HEK293 (cell line): ENCODE measurements around the gene ZNF326.
"Not testable (repeated sequence)": the region's sequence is repeated elsewhere in the genome, so short reads cannot be mapped to it uniquely, and the experiment has no call there.

Source experiments
- CTCF ChIA-PET: fragments of 350-600 bp; formaldehyde crosslinking; extraction: SDS; loops from one replicate; lab custom pipeline; 2021; ENCODE audit warnings: antibody characterized with exemption; lab: Yijun Ruan, JAX
- POLR2A ChIA-PET: fragments of 300-600 bp; formaldehyde crosslinking; extraction: SDS; loops from one replicate; lab custom pipeline; 2020; ENCODE audit warnings: antibody characterized with exemption, inconsistent platforms; lab: Yijun Ruan, JAX
- H3K27ac ChIP-seq: fragments of 200-500 bp; sonication (Bioruptor generic); 2 replicates; pipeline ENCODE4 v1.5.1; 2014; ENCODE audit warnings: low read depth, low read length, control low read depth, inconsistent platforms; ENCODE audit errors: extremely low read depth
- H3K36me3 ChIP-seq, 2 experiments: fragments of 200-500 bp in 1 of 2; sonication (Bioruptor generic) in 1 of 2; 1 replicate in 1 of 2; 2 replicates in 1 of 2; pipeline ENCODE4 v1.5.1; 2014 to 2017; ENCODE audit warnings: inconsistent platforms in 2 of 2, low read length in 2 of 2; ENCODE audit not compliant: control insufficient read depth in 2 of 2, insufficient read depth in 1 of 2
- H3K4me1 ChIP-seq: fragments of 200-500 bp; sonication (Bioruptor generic); 2 replicates; pipeline ENCODE4 v1.5.1; 2014; ENCODE audit warnings: mild to moderate bottlenecking, low read length, inconsistent platforms; ENCODE audit not compliant: control insufficient read depth, insufficient read depth
- H3K4me3 ChIP-seq: 2 replicates; pipeline ENCODE4 v1.5.1; 2011; ENCODE audit warnings: low read depth, mild to moderate bottlenecking, control low read depth, low read length, moderate library complexity
- H3K9me3 ChIP-seq: fragments of 200-500 bp; sonication (Bioruptor generic); 2 replicates; pipeline ENCODE4 v1.5.1; 2014; ENCODE audit warnings: low read depth, low read length, inconsistent platforms; ENCODE audit not compliant: control insufficient read depth, insufficient read depth
- KLF1 ChIP-seq: fragments of 450-650 bp; formaldehyde crosslinking; IDR thresholded peaks from 2 replicates; pipeline ENCODE4 v1.5.1; 2016; ENCODE audit warnings: missing biosample characterization, missing genetic modification characterization
- OSR2 ChIP-seq: fragments of 450-650 bp; formaldehyde crosslinking; IDR thresholded peaks from 2 replicates; pipeline ENCODE4 v1.5.1; 2016; ENCODE audit warnings: missing biosample characterization, missing genetic modification characterization
- PRDM10 ChIP-seq: fragments of 450-650 bp; formaldehyde crosslinking; IDR thresholded peaks from 2 replicates; pipeline ENCODE4 v1.5.1; 2016; ENCODE audit warnings: missing biosample characterization, missing genetic modification characterization
- PRDM6 ChIP-seq: fragments of 450-650 bp; formaldehyde crosslinking; IDR thresholded peaks from 2 replicates; pipeline ENCODE4 v1.5.1; 2017; ENCODE audit warnings: missing biosample characterization, missing genetic modification characterization
- SALL2 ChIP-seq: fragments of 450-650 bp; formaldehyde crosslinking; IDR thresholded peaks from 2 replicates; pipeline ENCODE4 v1.5.0; 2017; ENCODE audit warnings: missing biosample characterization, mild to moderate bottlenecking, missing genetic modification characterization, borderline replicate concordance
- SCRT1 ChIP-seq: fragments of 450-650 bp; formaldehyde crosslinking; IDR thresholded peaks from 2 replicates; pipeline ENCODE4 v1.5.1; 2016; ENCODE audit warnings: missing biosample characterization, missing genetic modification characterization, borderline replicate concordance
- ZNF112 ChIP-seq: fragments of 450-650 bp; formaldehyde crosslinking; IDR thresholded peaks from 2 replicates; pipeline ENCODE4 v1.5.0; 2017; ENCODE audit warnings: missing biosample characterization, missing genetic modification characterization
- ZNF114 ChIP-seq: fragments of 450-650 bp; formaldehyde crosslinking; IDR thresholded peaks from 2 replicates; pipeline ENCODE4 v1.5.0; 2017; ENCODE audit warnings: missing biosample characterization, missing genetic modification characterization
- ZNF274 ChIP-seq, 2 experiments: fragments of 200-500 bp in 1 of 2; fragments of 450-650 bp in 1 of 2; sonication (Bioruptor generic) in 1 of 2; formaldehyde crosslinking in 1 of 2; IDR thresholded peaks; 2 replicates each; pipeline versions ENCODE4 v1.5.1 to v1.6.1; 2014 to 2016; ENCODE audit warnings: borderline replicate concordance in 1 of 2, inconsistent platforms in 1 of 2, low read length in 1 of 2, missing biosample characterization in 1 of 2, missing genetic modification characterization in 1 of 2
- ZNF624 ChIP-seq: fragments of 450-650 bp; formaldehyde crosslinking; IDR thresholded peaks from 2 replicates; pipeline ENCODE4 v1.5.1; 2017; ENCODE audit warnings: missing biosample characterization, missing genetic modification characterization
- ZNF776 ChIP-seq: fragments of 450-650 bp; formaldehyde crosslinking; IDR thresholded peaks from 2 replicates; pipeline ENCODE4 v1.5.0; 2017; ENCODE audit warnings: missing biosample characterization, missing genetic modification characterization, borderline replicate concordance
- ZNF830 ChIP-seq: fragments of 450-650 bp; IDR thresholded peaks from 2 replicates; pipeline ENCODE4 v1.5.0; 2018; ENCODE audit warnings: missing biosample characterization, missing genetic modification characterization, low read depth, mild to moderate bottlenecking, moderate library complexity
- ZSCAN16 ChIP-seq: fragments of 450-650 bp; formaldehyde crosslinking; IDR thresholded peaks from 2 replicates; pipeline ENCODE4 v1.5.1; 2016; ENCODE audit warnings: missing biosample characterization, missing genetic modification characterization
- TF ChIP-seq, protein P1 (sequence below): fragments of 450-650 bp; formaldehyde crosslinking; IDR thresholded peaks from 2 replicates; pipeline ENCODE4 v1.5.1; 2016; ENCODE audit warnings: missing biosample characterization, missing genetic modification characterization
- TF ChIP-seq, protein P2 (sequence below): fragments of 450-650 bp; formaldehyde crosslinking; IDR thresholded peaks from 2 replicates; pipeline ENCODE4 v1.5.1; 2016; ENCODE audit warnings: missing biosample characterization, missing genetic modification characterization
- TF ChIP-seq, protein P3 (sequence below): fragments of 450-650 bp; formaldehyde crosslinking; conservative IDR thresholded peaks from 2 replicates; pipeline ENCODE4 v1.5.1; 2016; ENCODE audit warnings: low read depth, missing biosample characterization, missing genetic modification characterization

The ZNF326 gene

DNA sequence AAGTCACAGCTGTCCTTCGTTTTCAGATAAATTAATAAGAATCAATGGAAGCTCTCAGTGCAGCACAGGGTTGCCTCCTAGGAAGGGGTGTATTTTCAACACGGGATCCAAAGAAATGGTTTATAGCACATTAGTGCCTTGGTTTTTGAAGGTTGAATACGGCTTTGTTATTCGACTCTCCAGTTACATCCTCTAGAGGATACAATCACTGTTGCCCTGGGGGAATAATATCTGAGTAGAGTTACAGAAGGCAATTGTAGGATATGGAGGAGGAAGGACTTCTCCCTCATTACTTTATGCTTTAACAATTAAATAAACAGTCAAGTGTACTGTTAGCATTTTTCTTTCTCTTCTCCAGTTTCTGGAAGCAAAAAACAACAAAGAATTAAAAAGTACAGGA, 14.3 kb upstream of the ZNF326 start (continued):
- TF ChIP-seq, protein P1, sequence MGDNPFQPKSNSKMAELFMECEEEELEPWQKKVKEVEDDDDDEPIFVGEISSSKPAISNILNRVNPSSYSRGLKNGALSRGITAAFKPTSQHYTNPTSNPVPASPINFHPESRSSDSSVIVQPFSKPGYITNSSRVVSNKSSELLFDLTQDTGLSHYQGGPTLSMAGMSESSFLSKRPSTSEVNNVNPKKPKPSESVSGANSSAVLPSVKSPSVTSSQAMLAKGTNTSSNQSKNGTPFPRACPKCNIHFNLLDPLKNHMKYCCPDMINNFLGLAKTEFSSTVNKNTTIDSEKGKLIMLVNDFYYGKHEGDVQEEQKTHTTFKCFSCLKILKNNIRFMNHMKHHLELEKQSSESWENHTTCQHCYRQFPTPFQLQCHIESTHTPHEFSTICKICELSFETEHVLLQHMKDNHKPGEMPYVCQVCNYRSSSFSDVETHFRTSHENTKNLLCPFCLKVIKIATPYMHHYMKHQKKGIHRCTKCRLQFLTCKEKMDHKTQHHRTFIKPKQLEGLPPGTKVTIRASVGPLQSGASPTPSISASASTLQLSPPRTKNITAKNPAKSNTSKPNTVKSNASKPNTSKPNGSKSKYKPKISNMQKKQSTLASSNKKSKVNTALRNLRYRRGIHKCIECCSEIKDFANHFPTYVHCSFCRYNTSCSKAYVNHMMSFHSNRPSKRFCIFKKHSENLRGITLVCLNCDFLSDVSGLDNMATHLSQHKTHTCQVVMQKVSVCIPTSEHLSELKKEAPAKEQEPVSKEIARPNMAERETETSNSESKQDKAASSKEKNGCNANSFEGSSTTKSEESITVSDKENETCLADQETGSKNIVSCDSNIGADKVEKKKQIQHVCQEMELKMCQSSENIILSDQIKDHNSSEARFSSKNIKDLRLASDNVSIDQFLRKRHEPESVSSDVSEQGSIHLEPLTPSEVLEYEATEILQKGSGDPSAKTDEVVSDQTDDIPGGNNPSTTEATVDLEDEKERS = no peak
- TF ChIP-seq PRDM10 (tag by site-specific recombination) = 0 out of 2 replicates have a peak, but pooled peaks have one; percentile 10
- no peak for TF ChIP-seq ZNF830
- TF ChIP-seq ZNF112 (tag by site-specific recombination) = no peak
- no peak for TF ChIP-seq ZNF776
- no peak for TF ChIP-seq SALL2 (tag by site-specific recombination)
- TF ChIP-seq OSR2 (tag by site-specific recombination) = peak; percentile 76
- TF ChIP-seq ZNF624 = no peak
- no peak for TF ChIP-seq KLF1 (tag by site-specific recombination)
- no peak for TF ChIP-seq ZNF274 (IDR thresholded peaks at IDR 0.05; ENCODE audit: low read length)
- TF ChIP-seq ZNF274 (tag by site-specific recombination; IDR thresholded peaks at IDR 0.05; ENCODE audit: borderline replicate concordance) = no peak
- peak; percentile 80 for TF ChIP-seq PRDM6
- TF ChIP-seq ZSCAN16 (tag by site-specific recombination) = no peak
- TF ChIP-seq, protein P2, sequence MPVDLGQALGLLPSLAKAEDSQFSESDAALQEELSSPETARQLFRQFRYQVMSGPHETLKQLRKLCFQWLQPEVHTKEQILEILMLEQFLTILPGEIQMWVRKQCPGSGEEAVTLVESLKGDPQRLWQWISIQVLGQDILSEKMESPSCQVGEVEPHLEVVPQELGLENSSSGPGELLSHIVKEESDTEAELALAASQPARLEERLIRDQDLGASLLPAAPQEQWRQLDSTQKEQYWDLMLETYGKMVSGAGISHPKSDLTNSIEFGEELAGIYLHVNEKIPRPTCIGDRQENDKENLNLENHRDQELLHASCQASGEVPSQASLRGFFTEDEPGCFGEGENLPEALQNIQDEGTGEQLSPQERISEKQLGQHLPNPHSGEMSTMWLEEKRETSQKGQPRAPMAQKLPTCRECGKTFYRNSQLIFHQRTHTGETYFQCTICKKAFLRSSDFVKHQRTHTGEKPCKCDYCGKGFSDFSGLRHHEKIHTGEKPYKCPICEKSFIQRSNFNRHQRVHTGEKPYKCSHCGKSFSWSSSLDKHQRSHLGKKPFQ = no peak
- no peak for TF ChIP-seq ZNF114 (tag by site-specific recombination)
- no peak for TF ChIP-seq SCRT1 (tag by site-specific recombination)
- TF ChIP-seq, protein P3, sequence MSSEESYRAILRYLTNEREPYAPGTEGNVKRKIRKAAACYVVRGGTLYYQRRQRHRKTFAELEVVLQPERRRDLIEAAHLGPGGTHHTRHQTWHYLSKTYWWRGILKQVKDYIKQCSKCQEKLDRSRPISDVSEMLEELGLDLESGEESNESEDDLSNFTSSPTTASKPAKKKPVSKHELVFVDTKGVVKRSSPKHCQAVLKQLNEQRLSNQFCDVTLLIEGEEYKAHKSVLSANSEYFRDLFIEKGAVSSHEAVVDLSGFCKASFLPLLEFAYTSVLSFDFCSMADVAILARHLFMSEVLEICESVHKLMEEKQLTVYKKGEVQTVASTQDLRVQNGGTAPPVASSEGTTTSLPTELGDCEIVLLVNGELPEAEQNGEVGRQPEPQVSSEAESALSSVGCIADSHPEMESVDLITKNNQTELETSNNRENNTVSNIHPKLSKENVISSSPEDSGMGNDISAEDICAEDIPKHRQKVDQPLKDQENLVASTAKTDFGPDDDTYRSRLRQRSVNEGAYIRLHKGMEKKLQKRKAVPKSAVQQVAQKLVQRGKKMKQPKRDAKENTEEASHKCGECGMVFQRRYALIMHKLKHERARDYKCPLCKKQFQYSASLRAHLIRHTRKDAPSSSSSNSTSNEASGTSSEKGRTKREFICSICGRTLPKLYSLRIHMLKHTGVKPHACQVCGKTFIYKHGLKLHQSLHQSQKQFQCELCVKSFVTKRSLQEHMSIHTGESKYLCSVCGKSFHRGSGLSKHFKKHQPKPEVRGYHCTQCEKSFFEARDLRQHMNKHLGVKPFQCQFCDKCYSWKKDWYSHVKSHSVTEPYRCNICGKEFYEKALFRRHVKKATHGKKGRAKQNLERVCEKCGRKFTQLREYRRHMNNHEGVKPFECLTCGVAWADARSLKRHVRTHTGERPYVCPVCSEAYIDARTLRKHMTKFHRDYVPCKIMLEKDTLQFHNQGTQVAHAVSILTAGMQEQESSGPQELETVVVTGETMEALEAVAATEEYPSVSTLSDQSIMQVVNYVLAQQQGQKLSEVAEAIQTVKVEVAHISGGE (tag by site-specific recombination) = no peak

DNA sequence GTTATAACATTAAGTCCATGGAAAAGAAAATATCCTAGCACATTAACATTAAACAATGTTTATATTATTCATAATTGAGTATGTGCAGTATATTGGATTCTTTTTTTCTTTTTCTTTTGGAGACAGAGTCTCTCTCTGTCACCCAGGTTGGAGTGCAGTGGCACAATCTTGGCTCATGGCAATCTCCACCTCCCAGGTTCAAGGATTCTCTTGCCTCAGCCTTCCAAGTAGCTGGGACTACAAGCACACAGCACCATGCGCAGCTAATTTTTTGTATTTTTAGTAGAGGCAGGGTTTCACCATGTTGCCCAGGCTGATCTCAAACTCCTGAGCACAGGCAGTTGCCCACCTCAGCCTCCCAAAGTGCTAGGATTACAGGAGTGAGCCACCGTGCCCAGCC, 12.1 kb upstream of the ZNF326 start:
- CTCF ChIA-PET, H3K27ac ChIP-seq, H3K4me3 ChIP-seq, H3K36me3 ChIP-seq, POLR2A ChIA-PET, H3K4me1 ChIP-seq, H3K9me3 ChIP-seq: not testable (repeated sequence)

- H3K27ac ChIP-seq, H3K36me3 ChIP-seq, H3K9me3 ChIP-seq, H3K4me3 ChIP-seq, POLR2A ChIA-PET, H3K4me1 ChIP-seq: not testable (repeated sequence)
- CTCF ChIA-PET = interaction anchor here (0.9 to 1.6 kb wide), 3 partner anchors 12 to 151 kb away, joined by 3 to 4 read pairs (median 4); no protein-coding TSS in a partner anchor
Measured at GRCh38 chr1:89984564-89985116, 10.3 kb upstream of the ZNF326 start.
